Left ventricle myocardium inferior (tissue), 1 donor: Measurements from ENCODE around the gene TIGD4. TPM values are rescaled to one million over a fixed set of nuclear protein-coding genes. Genes with fewer than 3 reads are reported as not detected.

ENCODE experiments used
- DNase-seq: peaks from one replicate; pipeline ENCODE4 v3.0.0-alpha.2; 2020
- H3K27ac ChIP-seq: fragments of 200-600 bp; replicated peaks from 2 replicates; pipeline ENCODE4 v1.8.0; 2021
- H3K27me3 ChIP-seq: fragments of 200-600 bp; 2 replicates; pipeline ENCODE4 v1.8.0; 2021; ENCODE audit warnings: low read depth
- H3K36me3 ChIP-seq: fragments of 200-600 bp; 2 replicates; pipeline ENCODE4 v1.8.0; 2021
- H3K4me1 ChIP-seq: fragments of 200-600 bp; 2 replicates; pipeline ENCODE4 v1.8.0; 2021
- H3K4me3 ChIP-seq: fragments of 200-600 bp; 2 replicates; pipeline ENCODE4 v1.8.0; 2021; ENCODE audit warnings: mild to moderate bottlenecking, moderate library complexity
- H3K9me3 ChIP-seq: fragments of 200-600 bp; replicated peaks from 2 replicates; pipeline ENCODE4 v1.8.0; 2021
- CTCF ChIP-seq: fragments of 200-600 bp; IDR thresholded peaks from 2 replicates; pipeline ENCODE4 v1.8.0; 2021; ENCODE audit warnings: antibody characterized with exemption, mild to moderate bottlenecking, borderline replicate concordance
- intact Hi-C: fragments of 100-400 bp; cut with micrococcal nuclease; formaldehyde crosslinking; loops from one replicate; pipeline ENCODE4 v1.11.0; 2022
- total RNA-seq: library from RNA; stranded (reverse); fragmentation: NEBNext Ultra II Directional; extraction: Animal tissue kit (Norgen Biotek cat#: 25700); gene quantifications from one replicate; pipeline ENCODE4 v1.2.1, GENCODE V29; 2021
- donor health status: DM: no; HTN: yes; CAD: no; lungs with severe emphysema.

The TIGD4 gene
- total RNA-seq, 1 donor from 2014 or later: 0.22 TPM

- peaks cover 5% of the 10 kb centered on the region for H3K9me3 ChIP-seq
- no peak for TF ChIP-seq CTCF
- no peak overlapping the region for H3K4me3 ChIP-seq
- no peak for DNase-seq
- intact Hi-C loops: no loop called here
- H3K27ac ChIP-seq: no peak overlapping the region
- no peaks in the 10 kb centered on the region for H3K36me3 ChIP-seq
- H3K4me1 ChIP-seq: no peaks in the 10 kb centered on the region
- H3K27me3 ChIP-seq: no peaks in the 10 kb centered on the region
Measured at GRCh38 chr4:152808670-152809069, 29.1 kb upstream of the TIGD4 start.

- H3K4me3 ChIP-seq: no peak overlapping the region
- H3K27ac ChIP-seq: no peak overlapping the region
- no peaks in the 10 kb centered on the region for H3K36me3 ChIP-seq
- no peak for TF ChIP-seq CTCF
- H3K9me3 ChIP-seq: no peaks in the 10 kb centered on the region
- H3K4me1 ChIP-seq: peaks cover 12% of the 10 kb centered on the region
- DNase-seq: no peak
- intact Hi-C loops: no loop called here
- H3K27me3 ChIP-seq: no peaks in the 10 kb centered on the region
Measured at GRCh38 chr4:152807294-152807829, 27.8 kb upstream of the TIGD4 start.

- Histone ChIP-seq H3K36me3 (no peaks in the 10 kb centered on the region), H3K27ac (no peak overlapping the region), H3K4me3 (no peak overlapping the region), H3K4me1 (peaks cover 17% of the 10 kb centered on the region), H3K9me3 (no peaks in the 10 kb centered on the region), H3K27me3 (no peaks in the 10 kb centered on the region)
- TF ChIP-seq CTCF: no peak
- DNase-seq: no peak
- intact Hi-C loops: no loop called here
Measured at GRCh38 chr4:152806501-152807125, 27.1 kb upstream of the TIGD4 start.

- DNase-seq: no peak
- H3K27me3 ChIP-seq: no peaks in the 10 kb centered on the region
- no peaks in the 10 kb centered on the region for H3K9me3 ChIP-seq
- H3K4me1 ChIP-seq: peaks cover 17% of the 10 kb centered on the region
- no peak overlapping the region for H3K27ac ChIP-seq
- no peak for TF ChIP-seq CTCF
- intact Hi-C loops: no loop called here
- no peak overlapping the region for H3K4me3 ChIP-seq
- H3K36me3 ChIP-seq: no peaks in the 10 kb centered on the region
Measured at GRCh38 chr4:152805818-152806217, 26.3 kb upstream of the TIGD4 start.

GRCh38 chr4:152805071-152805650 lies 25.6 kb upstream of the TIGD4 start:
- Histone ChIP-seq H3K27ac (no peak overlapping the region), H3K27me3 (no peaks in the 10 kb centered on the region), H3K4me3 (no peak overlapping the region), H3K36me3 (no peaks in the 10 kb centered on the region), H3K9me3 (no peaks in the 10 kb centered on the region), H3K4me1 (peaks cover 17% of the 10 kb centered on the region)
- no peak for DNase-seq
- intact Hi-C loops: no loop called here
- TF ChIP-seq CTCF: no peak
